Stimulated activated CD8-positive, alpha-beta memory T cell treated with anti-CD3 and anti-CD28 coated beads, Interleukin-4, amount 100 ng/mL, for 48 hours (primary cell): ENCODE data around the gene PPAT.
"Not testable (repeated sequence)": the region's sequence is repeated elsewhere in the genome, so short reads cannot be mapped to it uniquely, and the experiment has no call there.

Experiments
- DNase-seq: peaks from one replicate; pipeline ENCODE4 v3.0.0-alpha.2; 2020

Gene PPAT

DNA sequence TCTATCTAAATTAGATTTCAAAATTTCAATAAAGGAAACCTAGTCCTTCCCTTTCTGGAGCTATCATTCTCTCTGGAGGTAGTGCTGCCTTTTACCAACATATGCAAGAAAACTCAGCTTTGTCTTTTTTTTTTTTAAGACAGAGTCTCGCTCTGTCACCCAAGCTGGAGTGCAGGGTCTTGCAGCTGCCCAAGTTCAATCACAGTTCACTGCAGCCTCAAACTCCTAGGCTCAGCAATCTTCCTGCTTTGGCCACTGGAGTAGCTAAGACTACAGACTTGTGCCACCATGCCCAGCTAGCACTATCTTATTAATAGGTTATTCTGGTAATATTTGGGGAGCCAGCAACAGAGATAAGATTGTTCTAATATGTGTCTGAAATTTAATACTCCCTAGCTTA is 60.5 kb downstream of the PPAT start:
- no peak for DNase-seq

DNA sequence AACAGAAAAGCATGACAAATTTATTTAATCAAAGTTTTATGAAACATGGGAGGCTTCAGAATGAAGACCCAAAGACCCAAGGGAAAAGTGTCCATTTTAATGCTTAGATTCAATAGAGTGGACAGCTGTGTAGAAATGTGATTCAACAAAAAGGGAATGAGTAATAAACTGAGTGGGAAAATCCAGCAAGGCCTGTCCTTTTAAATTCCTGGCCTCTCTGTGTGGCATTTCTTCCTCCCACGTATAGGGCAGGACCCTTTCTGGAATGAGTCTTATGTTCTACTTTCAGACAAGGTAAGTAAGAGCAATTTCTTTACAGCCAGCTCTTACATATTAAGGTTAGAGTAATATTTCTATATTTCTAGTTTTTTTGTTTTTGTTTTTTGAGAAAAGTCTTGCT is 62.6 kb downstream of the PPAT start:
- no peak for DNase-seq

DNA sequence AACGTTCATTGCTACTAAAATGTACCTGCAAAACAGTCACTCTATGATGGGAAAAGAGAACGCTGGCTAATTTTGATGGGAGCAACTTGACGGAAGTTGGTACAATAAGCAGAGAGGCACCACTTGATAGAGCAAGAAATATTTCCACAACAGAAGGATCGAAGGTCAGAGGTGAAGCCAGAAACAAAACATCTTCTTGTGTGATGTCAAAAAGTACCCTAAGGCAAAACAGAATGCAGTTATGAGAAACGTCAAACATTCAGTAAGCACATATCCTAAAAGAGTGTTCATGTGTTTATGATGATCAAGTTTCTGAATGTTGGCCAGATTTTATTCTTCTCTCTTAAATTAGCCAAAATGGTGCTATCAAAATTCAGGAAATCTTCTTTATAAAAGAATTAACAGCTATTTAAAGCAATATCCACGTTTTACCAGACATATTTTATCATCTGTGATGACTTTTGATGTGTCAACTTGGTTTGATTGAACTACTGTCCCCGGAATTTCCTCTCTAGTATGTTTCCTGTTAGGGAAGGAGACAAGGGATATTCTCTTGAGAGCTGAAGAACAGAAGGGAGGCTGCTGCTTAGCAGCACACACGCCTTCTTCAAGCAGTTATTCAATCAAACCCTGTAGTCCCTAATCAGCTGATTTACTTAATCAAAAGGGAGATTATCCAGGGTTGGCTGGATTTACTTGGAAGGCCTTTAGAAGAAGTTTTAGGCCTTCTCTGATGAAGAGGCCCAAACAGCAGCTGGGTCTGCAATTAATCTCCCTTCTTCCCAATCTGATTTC is 63.8 kb downstream of the PPAT start:
- DNase-seq: no peak

DNA sequence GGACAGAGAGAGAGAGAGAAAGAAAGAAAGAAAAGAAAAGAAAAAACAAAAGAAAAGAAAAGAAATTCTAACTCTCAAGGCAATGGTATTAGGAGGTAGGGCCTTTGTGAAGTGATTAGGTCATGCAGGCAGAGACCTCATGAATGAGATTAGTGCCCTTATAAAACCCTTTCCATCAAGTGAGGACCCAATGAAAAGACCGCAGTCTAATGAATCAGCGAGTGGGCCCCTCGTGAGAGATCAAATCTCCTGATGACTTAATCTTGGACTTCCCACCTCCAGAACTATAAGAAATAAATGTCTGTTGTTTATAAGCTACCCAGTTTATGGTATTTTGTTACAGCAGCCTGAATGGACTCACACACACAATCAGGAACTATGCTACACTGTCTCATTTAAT is 65.0 kb downstream of the PPAT start:
- DNase-seq: no peak

DNA sequence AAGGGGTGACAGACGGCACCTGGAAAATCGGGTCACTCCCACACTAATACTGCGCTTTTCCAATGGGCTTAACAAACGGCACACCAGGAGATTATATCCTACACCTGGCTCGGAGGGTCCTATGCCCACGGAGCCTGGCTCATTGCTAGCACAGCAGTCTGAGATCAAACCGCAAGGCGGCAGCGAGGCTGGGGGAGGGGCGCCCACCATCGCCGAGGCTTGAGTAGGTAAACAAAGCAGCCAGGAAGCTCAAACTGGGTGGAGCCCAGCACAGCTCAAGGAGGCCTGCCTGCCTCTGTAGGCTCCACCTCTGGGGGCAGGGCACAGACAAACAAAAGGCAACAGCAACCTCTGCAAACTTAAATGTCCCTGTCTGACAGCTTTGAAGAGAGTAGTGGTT is 72.4 kb downstream of the PPAT start:
- not testable (repeated sequence) for DNase-seq

DNA sequence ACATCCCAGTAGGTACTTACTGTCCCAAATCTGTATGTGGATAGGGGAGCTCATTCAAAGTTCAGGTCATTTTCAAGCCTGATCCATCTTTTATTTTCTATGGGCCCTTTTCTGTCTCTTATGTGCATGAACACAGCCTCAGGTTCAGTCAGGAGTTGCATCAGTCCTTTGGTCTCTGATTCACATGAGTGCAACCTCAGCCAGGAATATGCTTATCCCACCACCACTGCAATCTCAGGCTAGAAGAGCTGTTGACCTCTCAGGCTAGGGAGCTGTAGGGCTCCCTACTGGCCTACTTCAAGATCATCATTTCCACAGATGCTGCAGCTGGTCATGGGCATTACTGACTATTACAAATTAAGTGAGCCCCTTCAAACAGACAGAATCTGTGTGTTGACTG is 75.3 kb downstream of the PPAT start:
- no peak for DNase-seq

DNA sequence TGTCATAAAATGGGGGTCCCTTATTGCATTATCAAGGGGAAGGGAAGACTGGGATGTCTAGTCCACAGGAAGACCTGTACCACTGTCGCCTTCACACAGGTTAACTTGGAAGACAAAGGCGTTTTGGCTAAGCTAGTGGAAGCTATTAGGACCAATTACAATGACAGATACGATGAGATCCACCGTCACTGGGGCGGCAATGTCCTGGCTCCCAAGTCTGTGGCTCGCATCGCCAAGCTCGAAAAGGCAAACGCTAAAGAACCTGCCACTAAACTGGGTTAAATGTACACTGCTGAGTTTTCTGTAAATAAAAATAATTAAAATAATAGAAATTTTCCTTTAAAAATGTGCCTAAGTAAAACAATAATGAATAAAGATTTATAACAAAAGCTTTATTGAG is 78.8 kb downstream of the PPAT start:
- no peak for DNase-seq

DNA sequence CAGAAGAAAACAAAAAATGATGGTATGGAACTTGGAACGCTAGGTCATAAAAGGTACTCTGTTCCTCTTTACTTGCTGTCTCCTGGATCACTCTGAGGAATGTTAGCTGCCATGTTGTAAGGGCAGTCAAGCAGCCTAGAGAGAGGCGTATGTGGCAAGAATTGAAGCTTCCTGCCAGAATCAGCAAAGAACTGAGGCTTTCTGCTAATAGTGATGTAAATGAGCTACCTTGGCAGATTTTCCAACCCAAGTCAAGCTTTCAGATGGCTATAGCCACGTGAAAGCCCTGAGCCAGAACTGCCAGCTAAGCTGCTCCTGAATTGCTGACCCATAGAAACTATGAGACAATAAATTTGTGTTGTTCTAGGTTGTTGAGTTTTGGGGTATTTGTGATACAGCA is 86.8 kb downstream of the PPAT start:
- no peak for DNase-seq

DNA sequence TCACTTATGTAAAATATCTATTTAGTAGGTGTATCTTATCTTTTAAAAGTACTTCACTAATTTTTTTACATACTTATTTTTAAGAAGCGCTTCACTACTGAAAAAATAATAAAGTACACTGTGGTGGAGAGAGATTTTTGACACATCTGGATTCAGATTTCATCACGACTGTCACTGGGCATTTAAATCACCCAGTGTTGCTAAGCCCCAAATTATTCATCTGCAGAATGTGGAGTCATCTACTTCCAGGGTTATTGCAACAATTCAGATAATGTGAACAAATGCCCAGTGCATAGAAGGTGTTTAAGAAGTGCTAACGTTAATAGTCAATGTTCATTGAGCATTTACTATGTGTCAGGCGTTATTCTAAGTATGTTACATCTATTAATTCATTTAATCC is 90.0 kb downstream of the PPAT start:
- no peak for DNase-seq
